ENCODE data around the gene TSC22D4. TPM values are rescaled to one million over a fixed set of nuclear protein-coding genes. Genes with fewer than 3 reads are reported as not detected.

TSC22D4 gene
- total RNA-seq, 4 donors from 2014 or later: 17.6 to 40.3 (median 19.5) TPM

Other genes starting within 250 kb of the TSC22D4 start
- not detected for gene SPDYE3, start 171.5 kb downstream of the TSC22D4 start, total RNA-seq
- gene PILRB, start 121.1 kb downstream of the TSC22D4 start, total RNA-seq: 10 to 100 TPM; 13.4 to 66.1 (median 56.3) TPM
- 10 to 100 TPM in 1 of 4 donors, 1 to 10 TPM in 3; 3.3 to 20.6 (median 6.7) TPM for gene PILRA, start 105.7 kb downstream of the TSC22D4 start, total RNA-seq
- 1 to 10 TPM in 3 of 4 donors, not detected in 1; 1.5 to 6.1 (median 5.2) TPM for gene ZCWPW1, start 50.5 kb downstream of the TSC22D4 start, total RNA-seq
- 10 to 100 TPM; 21.2 to 44.2 (median 30.2) TPM for gene MEPCE, start 49.4 kb downstream of the TSC22D4 start, total RNA-seq
- 10 to 100 TPM in 2 of 4 donors, 1 to 10 TPM in 2; 7.4 to 39.7 (median 17.8) TPM for gene PPP1R35, start 42.7 kb downstream of the TSC22D4 start, total RNA-seq
- gene SPACDR, start 15.0 kb downstream of the TSC22D4 start, total RNA-seq: 10 to 100 TPM in 1 of 4 donors, 1 to 10 TPM in 2, not detected in 1; 1.4 to 22.1 (median 1.8) TPM
- gene NYAP1, start 4.7 kb upstream of the TSC22D4 start, total RNA-seq: 1 to 10 TPM in 2 of 4 donors, under 1 TPM in 2; 0.29 to 6.5 (median 2.4) TPM
- 10 to 100 TPM in 3 of 4 donors, 1 to 10 TPM in 1; 6.8 to 64.4 (median 20.4) TPM for gene AGFG2, start 60.0 kb upstream of the TSC22D4 start, total RNA-seq
- gene SAP25, start 94.7 kb upstream of the TSC22D4 start, total RNA-seq: 1 to 10 TPM in 1 of 4 donors, under 1 TPM in 1, not detected in 2; 0.69 to 6.0 TPM
- gene LRCH4, start 106.9 kb upstream of the TSC22D4 start, total RNA-seq: 100 to 1,000 TPM in 1 of 4 donors, 10 to 100 TPM in 3; 11.5 to 179 (median 56.8) TPM
- gene FBXO24, start 107.1 kb upstream of the TSC22D4 start, total RNA-seq: 1 to 10 TPM in 2 of 4 donors, not detected in 2; 2.9 to 4.9 TPM
- gene PCOLCE, start 123.1 kb upstream of the TSC22D4 start, total RNA-seq: 100 to 1,000 TPM in 1 of 4 donors, 10 to 100 TPM in 2, 1 to 10 TPM in 1; 6.2 to 151 (median 57.8) TPM
- 10 to 100 TPM in 2 of 4 donors, 1 to 10 TPM in 2; 1.3 to 35.3 (median 15.1) TPM for gene MOSPD3, start 133.3 kb upstream of the TSC22D4 start, total RNA-seq
- gene TFR2, start 162.3 kb upstream of the TSC22D4 start, total RNA-seq: 1 to 10 TPM in 1 of 4 donors, under 1 TPM in 1, not detected in 2; 0.43 to 2.0 TPM
- not detected for gene ACTL6B, start 177.2 kb upstream of the TSC22D4 start, total RNA-seq
- gene GNB2, start 194.5 kb upstream of the TSC22D4 start, total RNA-seq: 100 to 1,000 TPM in 2 of 4 donors, 10 to 100 TPM in 2; 72.0 to 245 (median 94.3) TPM
- 10 to 100 TPM in 3 of 4 donors, 1 to 10 TPM in 1; 9.7 to 90.9 (median 31.9) TPM for gene GIGYF1, start 215.0 kb upstream of the TSC22D4 start, total RNA-seq
- 10 to 100 TPM; 16.4 to 53.8 (median 23.8) TPM for gene POP7, start 226.9 kb upstream of the TSC22D4 start, total RNA-seq
- gene EPO, start 241.3 kb upstream of the TSC22D4 start, total RNA-seq: 1 to 10 TPM in 1 of 4 donors, not detected in 3; 1.1 TPM

Data from uterus (tissue), 4 donors.